AG04450 (cell line): ENCODE measurements around the gene BCO1. TPM values are rescaled to one million over a fixed set of nuclear protein-coding genes. Genes with fewer than 3 reads are reported as not detected.
A peak's percentile ranks its signal among the peaks of the same experiment; 100 is the strongest.

Experiments used
- CTCF ChIA-PET: fragments of 300-600, 350-600 bp; formaldehyde crosslinking; extraction: SDS; loops from one replicate; lab custom pipeline; 2022; ENCODE audit warnings: antibody characterized with exemption, inconsistent platforms; lab: Charles Lee
- POLR2A ChIA-PET: fragments of 350-600 bp; formaldehyde crosslinking; extraction: SDS; loops from one replicate; lab custom pipeline; 2021; ENCODE audit warnings: antibody characterized with exemption, inconsistent platforms; lab: Yijun Ruan, JAX
- DNase-seq: peaks from one replicate; pipeline ENCODE4 v3.0.0-alpha.2; 2011; ENCODE audit warnings: low read depth, low spot score
- H3K27ac ChIP-seq: one replicate; pipeline ENCODE4 v1.5.1; 2012; ENCODE audit warnings: low read depth, low read length, control low read depth
- H3K27me3 ChIP-seq: one replicate; pipeline ENCODE4 v1.6.0; 2012; ENCODE audit warnings: low read length; ENCODE audit not compliant: control insufficient read depth, insufficient read depth
- H3K4me3 ChIP-seq: 2 replicates; pipeline ENCODE4 v1.5.1; 2011; ENCODE audit warnings: mild to moderate bottlenecking, low read depth, low read length, control low read depth
- H3K9me3 ChIP-seq: 2 replicates; pipeline ENCODE4 v1.5.1; 2012; ENCODE audit warnings: low read length; ENCODE audit not compliant: control insufficient read depth, insufficient read depth
- polyA plus RNA-seq: library from polyadenylated mRNA; depleted of rRNA; stranded (reverse); fragments of >200 nt; gene quantifications from 2 replicates; pipeline ENCODE4 v1.2.3, GENCODE V29; 2011
- TF ChIP-seq, protein P1 (sequence below): IDR thresholded peaks from 2 replicates; pipeline ENCODE4 v1.5.1; 2011; ENCODE audit warnings: low read depth, low read length, control low read depth, inconsistent platforms

BCO1 gene
- polyA plus RNA-seq, 1 experiment: not detected

DNA sequence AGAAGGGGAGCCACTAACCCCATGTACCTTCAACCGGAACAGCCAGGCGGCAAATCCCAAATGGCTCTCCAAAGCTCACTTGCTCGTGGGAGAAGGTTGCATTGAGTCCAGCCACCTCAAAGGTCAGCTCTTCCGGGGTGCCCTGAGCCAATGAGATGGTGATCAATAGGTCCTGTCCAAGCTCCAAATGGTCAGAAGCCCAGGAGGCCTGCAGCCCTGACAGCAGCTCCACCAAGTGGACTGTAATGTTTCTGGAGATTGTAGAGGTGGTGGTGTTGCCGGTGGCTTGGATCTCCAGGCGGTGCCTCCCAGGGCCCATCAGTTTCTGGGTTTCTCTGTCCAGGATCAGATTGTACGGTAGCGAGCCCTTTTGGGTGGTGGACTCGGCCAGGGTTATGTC lies 39.9 kb upstream of the BCO1 start:
- ChIA-PET POLR2A (no interaction called here), CTCF (interaction anchor here (0.6 to 0.9 kb wide), 2 partner anchors 161 to 170 kb away, joined by 3 read pairs; no protein-coding TSS in a partner anchor)
- TF ChIP-seq, protein P1, sequence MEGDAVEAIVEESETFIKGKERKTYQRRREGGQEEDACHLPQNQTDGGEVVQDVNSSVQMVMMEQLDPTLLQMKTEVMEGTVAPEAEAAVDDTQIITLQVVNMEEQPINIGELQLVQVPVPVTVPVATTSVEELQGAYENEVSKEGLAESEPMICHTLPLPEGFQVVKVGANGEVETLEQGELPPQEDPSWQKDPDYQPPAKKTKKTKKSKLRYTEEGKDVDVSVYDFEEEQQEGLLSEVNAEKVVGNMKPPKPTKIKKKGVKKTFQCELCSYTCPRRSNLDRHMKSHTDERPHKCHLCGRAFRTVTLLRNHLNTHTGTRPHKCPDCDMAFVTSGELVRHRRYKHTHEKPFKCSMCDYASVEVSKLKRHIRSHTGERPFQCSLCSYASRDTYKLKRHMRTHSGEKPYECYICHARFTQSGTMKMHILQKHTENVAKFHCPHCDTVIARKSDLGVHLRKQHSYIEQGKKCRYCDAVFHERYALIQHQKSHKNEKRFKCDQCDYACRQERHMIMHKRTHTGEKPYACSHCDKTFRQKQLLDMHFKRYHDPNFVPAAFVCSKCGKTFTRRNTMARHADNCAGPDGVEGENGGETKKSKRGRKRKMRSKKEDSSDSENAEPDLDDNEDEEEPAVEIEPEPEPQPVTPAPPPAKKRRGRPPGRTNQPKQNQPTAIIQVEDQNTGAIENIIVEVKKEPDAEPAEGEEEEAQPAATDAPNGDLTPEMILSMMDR: peak; percentile 37
- Histone ChIP-seq H3K27me3 (peaks cover 19% of the 10 kb centered on the region), H3K4me3 (no peak overlapping the region), H3K27ac (no peak overlapping the region), H3K9me3 (no peaks in the 10 kb centered on the region)
- DNase-seq: no peak

DNA sequence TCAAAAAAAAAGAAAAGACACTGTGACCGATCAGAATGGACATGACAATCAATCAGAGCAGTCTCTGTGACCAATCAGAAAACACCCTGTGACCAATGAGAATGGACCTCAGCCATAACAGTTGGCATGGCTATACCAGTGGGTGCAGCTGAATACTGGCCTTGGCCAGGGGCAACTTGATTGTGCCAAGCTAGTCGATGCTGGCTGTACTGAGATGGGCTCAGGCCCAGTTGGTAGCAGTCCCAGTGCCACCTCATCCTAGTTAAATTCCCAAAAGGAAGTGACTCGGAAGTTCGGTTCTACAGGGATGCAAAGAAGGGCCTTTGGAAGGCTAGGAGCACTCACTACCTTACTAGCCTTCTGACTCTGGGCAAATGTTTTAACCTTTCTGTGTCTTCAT lies 37.2 kb upstream of the BCO1 start:
- Histone ChIP-seq H3K27ac (no peak overlapping the region), H3K4me3 (no peak overlapping the region), H3K9me3 (no peaks in the 10 kb centered on the region), H3K27me3 (peaks cover 9% of the 10 kb centered on the region)
- ChIA-PET CTCF (no interaction called here), POLR2A (no interaction called here)
- no peak for DNase-seq
- TF ChIP-seq, protein P1: no peak

DNA sequence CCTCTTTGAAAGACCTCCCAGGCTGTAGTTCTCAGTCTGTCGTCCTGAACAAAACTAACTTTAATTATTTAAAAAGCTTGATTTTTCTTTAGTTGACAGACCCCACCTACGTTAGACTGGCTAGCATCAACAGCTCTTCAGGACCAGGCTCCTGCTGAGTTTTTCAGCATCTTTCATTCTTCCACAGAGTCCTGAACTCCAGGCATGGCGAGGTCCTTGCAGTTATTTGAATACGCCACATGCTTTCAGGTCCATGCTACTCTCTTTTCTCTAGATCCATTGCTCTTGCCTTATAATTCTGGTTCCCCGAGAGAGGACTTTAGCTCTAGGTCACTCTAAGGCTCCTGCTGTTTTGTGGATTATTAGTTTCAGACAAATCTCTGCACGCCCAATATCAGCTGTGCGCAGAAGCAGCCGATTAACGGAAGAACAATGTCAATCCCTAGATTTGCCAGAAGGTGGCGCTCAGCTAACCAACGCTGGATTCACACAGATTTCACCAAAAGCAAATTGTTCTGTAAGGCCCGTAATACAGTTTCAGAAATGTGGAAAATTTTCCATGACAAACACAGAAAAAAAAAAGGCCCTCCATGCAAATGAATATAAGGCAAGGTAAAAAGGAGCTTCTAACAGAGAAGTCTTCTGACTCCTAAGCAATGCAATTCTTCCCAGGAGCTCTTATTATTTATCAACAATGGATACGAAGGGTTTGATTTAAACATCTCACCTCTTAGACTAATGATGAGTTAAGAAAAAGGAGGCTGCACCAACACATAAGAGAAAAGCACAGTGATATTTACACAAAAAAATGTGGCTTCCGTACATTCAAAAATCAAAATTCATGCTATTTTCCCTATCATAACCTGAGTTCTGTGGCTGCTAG lies 33.5 kb upstream of the BCO1 start:
- Histone ChIP-seq H3K27ac (no peak overlapping the region), H3K4me3 (no peak overlapping the region), H3K9me3 (no peaks in the 10 kb centered on the region), H3K27me3 (peaks cover 17% of the 10 kb centered on the region)
- TF ChIP-seq, protein P1: peak; percentile 86
- DNase-seq: peak; percentile 27
- ChIA-PET POLR2A (interaction anchor here (0.7 kb wide), 1 partner anchor 110 kb away, joined by 4 read pairs; the partner anchor contains the start of gene GAN), CTCF (interaction anchor here (0.6 to 2.7 kb wide), 77 partner anchors 9 to 928 kb away, joined by 3 to 61 read pairs (median 4); partner anchors contain the start of genes ATMIN and BCO1)

DNA sequence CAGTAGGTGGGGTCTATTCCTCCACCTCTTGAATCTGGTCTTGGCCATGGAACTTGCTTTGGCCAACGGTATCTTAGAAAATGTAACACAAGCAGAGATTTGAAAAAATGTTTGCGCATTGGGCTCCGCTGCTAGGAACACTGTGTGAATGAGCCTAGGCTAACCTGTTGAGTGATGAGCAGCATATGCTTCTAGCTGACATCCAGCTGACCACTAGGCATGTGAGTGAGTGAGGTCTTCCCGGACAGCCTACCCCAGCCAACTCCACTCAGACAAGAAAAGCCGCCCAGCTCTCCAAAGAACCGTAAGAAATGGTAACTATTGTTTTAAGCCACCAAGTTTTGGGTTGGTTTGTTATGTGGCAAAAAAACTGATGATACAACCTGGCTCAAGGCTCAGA lies 31.4 kb upstream of the BCO1 start:
- Histone ChIP-seq H3K27me3 (peaks cover 17% of the 10 kb centered on the region), H3K9me3 (no peaks in the 10 kb centered on the region), H3K4me3 (no peak overlapping the region), H3K27ac (no peak overlapping the region)
- ChIA-PET CTCF (no interaction called here), POLR2A (no interaction called here)
- TF ChIP-seq, protein P1: no peak
- no peak for DNase-seq

DNA sequence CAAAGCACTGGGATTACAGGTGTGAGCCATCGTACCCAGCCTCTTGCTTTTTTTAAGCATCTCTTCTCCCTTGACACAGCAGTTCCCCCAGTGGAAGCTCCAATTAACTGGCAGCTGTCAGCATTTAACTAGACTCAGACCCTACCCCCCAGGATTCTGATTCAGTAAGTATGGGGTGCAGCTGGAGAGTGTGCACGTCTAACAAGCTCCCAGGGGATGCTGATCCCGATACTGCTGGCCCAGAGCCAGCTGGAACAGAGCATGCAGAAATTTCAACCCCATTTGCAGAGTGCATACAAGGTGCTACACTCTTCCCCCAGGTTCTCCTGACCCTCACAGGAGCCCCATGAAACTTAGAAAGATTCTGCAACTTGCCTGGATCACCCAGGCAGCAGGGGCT lies 27.7 kb upstream of the BCO1 start:
- TF ChIP-seq, protein P1: no peak
- Histone ChIP-seq H3K27me3 (peaks cover 24% of the 10 kb centered on the region), H3K4me3 (no peak overlapping the region), H3K27ac (no peak overlapping the region), H3K9me3 (no peaks in the 10 kb centered on the region)
- ChIA-PET POLR2A (no interaction called here), CTCF (no interaction called here)
- DNase-seq: no peak
